SU-DHL-6 (cell line): ENCODE data around the gene SLC30A4.

Experiments used
- H2AFZ ChIP-seq: fragments of 200-600 bp; sonication (generic); 2 replicates; pipeline ENCODE4 v1.6.1; 2014; ENCODE audit warnings: low read depth, mild to moderate bottlenecking, moderate library complexity, mixed read lengths, antibody characterized with exemption, low read length; ENCODE audit not compliant: severe bottlenecking
- H3F3A ChIP-seq: fragments of 200-600 bp; shearing (Covaris generic); 2 replicates; pipeline ENCODE4 v1.6.0; 2016; ENCODE audit warnings: antibody characterized with exemption, mild to moderate bottlenecking; ENCODE audit not compliant: insufficient read depth
- H3K27ac ChIP-seq: fragments of 200-600 bp; sonication (generic); 2 replicates; pipeline ENCODE4 v1.5.1; 2016; ENCODE audit warnings: low read depth, mild to moderate bottlenecking, low read length, moderate library complexity, mixed read lengths
- H3K27me3 ChIP-seq: fragments of 200-600 bp; sonication (generic), shearing (Covaris generic); 2 replicates; pipeline ENCODE4 v1.6.0; 2014; ENCODE audit warnings: mild to moderate bottlenecking, low read length
- H3K36me3 ChIP-seq: fragments of 200-600 bp; sonication (generic); 2 replicates; pipeline ENCODE4 v1.6.1; 2014; ENCODE audit warnings: mild to moderate bottlenecking, low read length, mixed read lengths
- H3K4me2 ChIP-seq: fragments of 300-600, 200-600 bp; shearing (Covaris generic), sonication (generic); 2 replicates; pipeline ENCODE4 v1.6.0; 2014; ENCODE audit warnings: low read length, low read depth, mild to moderate bottlenecking; ENCODE audit not compliant: poor library complexity, severe bottlenecking
- H3K4me3 ChIP-seq: fragments of 200-600 bp; sonication (generic); 2 replicates; pipeline ENCODE4 v1.5.1; 2014; ENCODE audit warnings: antibody characterized with exemption, low read length, mild to moderate bottlenecking, mixed read lengths; ENCODE audit not compliant: insufficient read depth, poor library complexity, severe bottlenecking
- H3K79me2 ChIP-seq: fragments of 200-600 bp; sonication (generic); 2 replicates; pipeline ENCODE4 v1.6.1; 2014; ENCODE audit warnings: mild to moderate bottlenecking, low read length, moderate library complexity; ENCODE audit not compliant: insufficient read depth
- H3K9ac ChIP-seq: fragments of 200-600 bp; sonication (generic); 2 replicates; pipeline ENCODE4 v1.7.0; 2014; ENCODE audit warnings: mild to moderate bottlenecking, low read length
- H3K9me2 ChIP-seq: fragments of 200-600 bp; sonication (generic); replicated peaks from 2 replicates; pipeline ENCODE4 v1.6.1; 2014; ENCODE audit warnings: low read length; ENCODE audit not compliant: insufficient read depth
- H3K9me3 ChIP-seq: fragments of 200-600 bp; sonication (generic); 2 replicates; pipeline ENCODE4 v1.6.1; 2014; ENCODE audit warnings: low read length, mixed read lengths; ENCODE audit not compliant: insufficient read depth
- H4K20me1 ChIP-seq: fragments of 200-600 bp; sonication (generic); 2 replicates; pipeline ENCODE4 v1.6.1; 2014; ENCODE audit warnings: low read depth, mild to moderate bottlenecking, antibody characterized with exemption, low read length, moderate library complexity, mixed read lengths
- EZH2phosphoT487 ChIP-seq: fragments of 200-600 bp; sonication (generic), shearing (Covaris generic); conservative IDR thresholded peaks from 2 replicates; pipeline ENCODE4 v1.6.1; 2018; ENCODE audit warnings: mild to moderate bottlenecking, antibody characterized with exemption, low read length, moderate library complexity, mixed read lengths
- TF ChIP-seq, protein P1 (sequence below): fragments of 200-600 bp; sonication (generic); IDR thresholded peaks from one replicate; pipeline ENCODE4 v1.5.1; 2017; ENCODE audit warnings: antibody characterized with exemption, mild to moderate bottlenecking, low read length, moderate library complexity; ENCODE audit not compliant: insufficient read depth, poor library complexity, severe bottlenecking

The SLC30A4 gene

GRCh38 chr15:45540531-45540930, 18.0 kb upstream of the SLC30A4 start:
- no peak overlapping the region for H3K4me3 ChIP-seq
- H3K9me2 ChIP-seq: no peaks in the 10 kb centered on the region
- H3K9me3 ChIP-seq: no peaks in the 10 kb centered on the region
- H3K4me2 ChIP-seq: no peak overlapping the region
- peaks cover 15% of the 10 kb centered on the region for H3F3A ChIP-seq
- no peak for TF ChIP-seq EZH2phosphoT487
- TF ChIP-seq, protein P1, sequence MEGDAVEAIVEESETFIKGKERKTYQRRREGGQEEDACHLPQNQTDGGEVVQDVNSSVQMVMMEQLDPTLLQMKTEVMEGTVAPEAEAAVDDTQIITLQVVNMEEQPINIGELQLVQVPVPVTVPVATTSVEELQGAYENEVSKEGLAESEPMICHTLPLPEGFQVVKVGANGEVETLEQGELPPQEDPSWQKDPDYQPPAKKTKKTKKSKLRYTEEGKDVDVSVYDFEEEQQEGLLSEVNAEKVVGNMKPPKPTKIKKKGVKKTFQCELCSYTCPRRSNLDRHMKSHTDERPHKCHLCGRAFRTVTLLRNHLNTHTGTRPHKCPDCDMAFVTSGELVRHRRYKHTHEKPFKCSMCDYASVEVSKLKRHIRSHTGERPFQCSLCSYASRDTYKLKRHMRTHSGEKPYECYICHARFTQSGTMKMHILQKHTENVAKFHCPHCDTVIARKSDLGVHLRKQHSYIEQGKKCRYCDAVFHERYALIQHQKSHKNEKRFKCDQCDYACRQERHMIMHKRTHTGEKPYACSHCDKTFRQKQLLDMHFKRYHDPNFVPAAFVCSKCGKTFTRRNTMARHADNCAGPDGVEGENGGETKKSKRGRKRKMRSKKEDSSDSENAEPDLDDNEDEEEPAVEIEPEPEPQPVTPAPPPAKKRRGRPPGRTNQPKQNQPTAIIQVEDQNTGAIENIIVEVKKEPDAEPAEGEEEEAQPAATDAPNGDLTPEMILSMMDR: no peak
- no peak overlapping the region for H2AFZ ChIP-seq
- no peaks in the 10 kb centered on the region for H4K20me1 ChIP-seq
- H3K27ac ChIP-seq: no peak overlapping the region
- H3K79me2 ChIP-seq: no peaks in the 10 kb centered on the region
- H3K27me3 ChIP-seq: no peaks in the 10 kb centered on the region
- no peak overlapping the region for H3K9ac ChIP-seq
- no peaks in the 10 kb centered on the region for H3K36me3 ChIP-seq

GRCh38 chr15:45539680-45540079, 17.1 kb upstream of the SLC30A4 start:
- Histone ChIP-seq H3K4me3 (no peak overlapping the region), H3K36me3 (no peaks in the 10 kb centered on the region), H3K4me2 (no peak overlapping the region), H3K27me3 (no peaks in the 10 kb centered on the region), H3K9me3 (no peaks in the 10 kb centered on the region), H3K9me2 (no peaks in the 10 kb centered on the region), H2AFZ (no peak overlapping the region), H3K27ac (no peak overlapping the region), H3K79me2 (no peaks in the 10 kb centered on the region), H3K9ac (no peak overlapping the region), H3F3A (peaks cover 6% of the 10 kb centered on the region), H4K20me1 (no peaks in the 10 kb centered on the region)
- TF ChIP-seq EZH2phosphoT487: no peak
- TF ChIP-seq, protein P1: no peak

DNA sequence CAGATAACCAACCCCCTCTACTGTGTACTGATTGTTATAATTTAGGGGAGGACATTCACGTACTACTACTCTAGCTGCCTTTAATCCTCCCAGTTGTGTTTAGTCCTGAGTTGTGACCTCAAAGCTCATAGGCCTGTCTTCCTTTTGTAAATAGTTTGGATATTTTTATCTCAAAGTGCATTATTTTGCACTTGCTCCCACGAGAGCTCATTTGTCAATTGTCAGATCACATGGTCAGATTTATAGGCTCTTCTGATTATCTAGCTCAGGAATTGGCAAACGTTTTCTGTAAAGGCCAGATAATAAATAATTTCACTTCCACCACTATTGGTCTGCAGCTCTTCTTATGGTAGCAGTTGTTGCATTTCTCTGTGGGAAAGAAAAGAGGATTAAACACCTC, 14.4 kb upstream of the SLC30A4 start:
- Histone ChIP-seq H3K9me3 (no peaks in the 10 kb centered on the region), H3K9ac (no peak overlapping the region), H3K4me3 (no peak overlapping the region), H3K9me2 (no peaks in the 10 kb centered on the region), H2AFZ (no peak overlapping the region), H3K4me2 (no peak overlapping the region), H3F3A (no peaks in the 10 kb centered on the region), H4K20me1 (no peaks in the 10 kb centered on the region), H3K36me3 (no peaks in the 10 kb centered on the region), H3K27me3 (no peaks in the 10 kb centered on the region), H3K79me2 (no peaks in the 10 kb centered on the region), H3K27ac (no peak overlapping the region)
- TF ChIP-seq EZH2phosphoT487: no peak
- TF ChIP-seq, protein P1: no peak
